ENCODE measurements around the gene CORIN. TPM values are rescaled to one million over a fixed set of nuclear protein-coding genes. Genes with fewer than 3 reads are reported as not detected.

Gene CORIN
- total and polyA plus RNA-seq, 8 donors, result 0.31 to 1.7 (median 0.39) TPM; not detected in 2

DNA sequence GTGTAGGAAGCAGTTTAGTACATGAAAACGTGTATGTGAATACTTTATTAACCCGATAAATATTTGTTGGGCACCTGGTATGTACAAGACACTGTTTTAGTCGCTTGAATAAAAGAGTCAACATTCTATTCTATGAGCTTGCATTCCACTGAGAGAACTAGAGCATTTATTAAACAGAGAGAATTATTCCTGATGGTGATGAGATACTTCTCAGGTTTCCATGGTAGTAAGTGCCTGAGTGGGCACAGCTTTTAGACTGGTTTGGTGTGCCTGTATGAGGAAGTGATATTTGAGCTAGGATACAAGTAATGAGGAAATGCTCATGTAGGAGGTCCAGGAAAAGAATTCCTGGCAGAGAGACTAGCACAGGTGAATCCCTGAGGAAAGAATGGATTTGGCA is 258.6 kb downstream of the CORIN start:
- Histone ChIP-seq H3K4me1 (no peaks in the 10 kb centered on the region), H3K36me3 (peaks cover 2 to 95% (median 91%) of the 10 kb centered on the region in 4 donors), H3K27ac (peak overlapping the region in 2 of 5 donors; percentile 54 to 72), H3K4me3 (no peak overlapping the region), H3K9me3 (no peaks in the 10 kb centered on the region), H3K27me3 (no peaks in the 10 kb centered on the region)
- TF ChIP-seq POLR2A (IDR thresholded peaks at IDR 0.05) (no peak), EP300 (IDR thresholded peaks at IDR 0.05) (no peak), POLR2AphosphoS5 (IDR thresholded peaks at IDR 0.05) (no peak)
- TF ChIP-seq, protein P1, sequence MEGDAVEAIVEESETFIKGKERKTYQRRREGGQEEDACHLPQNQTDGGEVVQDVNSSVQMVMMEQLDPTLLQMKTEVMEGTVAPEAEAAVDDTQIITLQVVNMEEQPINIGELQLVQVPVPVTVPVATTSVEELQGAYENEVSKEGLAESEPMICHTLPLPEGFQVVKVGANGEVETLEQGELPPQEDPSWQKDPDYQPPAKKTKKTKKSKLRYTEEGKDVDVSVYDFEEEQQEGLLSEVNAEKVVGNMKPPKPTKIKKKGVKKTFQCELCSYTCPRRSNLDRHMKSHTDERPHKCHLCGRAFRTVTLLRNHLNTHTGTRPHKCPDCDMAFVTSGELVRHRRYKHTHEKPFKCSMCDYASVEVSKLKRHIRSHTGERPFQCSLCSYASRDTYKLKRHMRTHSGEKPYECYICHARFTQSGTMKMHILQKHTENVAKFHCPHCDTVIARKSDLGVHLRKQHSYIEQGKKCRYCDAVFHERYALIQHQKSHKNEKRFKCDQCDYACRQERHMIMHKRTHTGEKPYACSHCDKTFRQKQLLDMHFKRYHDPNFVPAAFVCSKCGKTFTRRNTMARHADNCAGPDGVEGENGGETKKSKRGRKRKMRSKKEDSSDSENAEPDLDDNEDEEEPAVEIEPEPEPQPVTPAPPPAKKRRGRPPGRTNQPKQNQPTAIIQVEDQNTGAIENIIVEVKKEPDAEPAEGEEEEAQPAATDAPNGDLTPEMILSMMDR (IDR thresholded peaks at IDR 0.05), result no peak
- DNase-seq, result no peak
- WGBS, 5 donors, result 82 to 88% (median 85%) methylated on average over 3 of the region's 3 CpGs
- intact Hi-C loops (cut with DNase I; ENCODE audit: low total_unique reads), result no loop called here

DNA sequence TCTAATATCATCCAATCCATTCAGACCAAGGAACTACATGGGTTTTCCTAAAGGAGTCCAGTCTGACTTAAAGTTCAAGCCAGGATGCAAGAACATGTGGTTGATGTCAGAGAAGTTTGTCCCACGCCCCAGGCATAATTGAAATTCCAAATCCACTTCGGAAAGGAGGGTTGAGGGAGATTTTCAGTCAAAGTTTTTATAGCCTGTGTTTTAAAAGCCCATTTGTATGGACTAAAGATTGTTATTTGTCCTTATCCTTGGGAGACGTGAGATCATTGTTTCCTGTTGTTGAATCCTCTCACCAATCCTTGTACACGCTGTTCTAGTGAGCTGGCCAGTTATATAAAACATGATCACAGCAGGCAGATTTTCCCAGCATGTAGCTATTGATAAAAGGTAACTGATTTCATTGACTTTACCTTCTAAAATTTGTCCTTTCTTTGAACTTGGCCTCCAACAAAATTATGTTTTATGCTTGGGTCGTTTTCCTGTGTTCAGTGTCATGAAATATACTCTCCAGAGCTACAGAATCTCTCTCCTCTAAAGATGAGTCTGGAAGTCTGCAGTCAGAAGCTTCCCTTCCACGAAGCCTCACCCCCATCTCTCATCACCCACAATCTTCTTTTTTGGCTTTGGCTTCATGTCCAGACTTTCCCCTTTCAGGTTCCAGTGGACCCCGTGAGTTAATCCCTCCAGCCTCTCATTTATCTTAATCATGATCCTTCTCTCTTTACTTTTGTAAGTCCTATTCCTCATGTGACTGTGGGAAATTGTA is 259.9 kb downstream of the CORIN start:
- peaks cover 2 to 97% (median 94%) of the 10 kb centered on the region in 4 donors for H3K36me3 ChIP-seq
- peak overlapping the region in 4 of 5 donors; percentile 28 to 72 (median 63) for H3K27ac ChIP-seq
- 51 to 73% (median 70%) methylated on average over 7 of the region's 7 CpGs for WGBS, 5 donors
- TF ChIP-seq EP300 (IDR thresholded peaks at IDR 0.05) (no peak), POLR2AphosphoS5 (IDR thresholded peaks at IDR 0.05) (peak; percentile 7 to 60 (median 12))
- H3K4me3 ChIP-seq, result no peak overlapping the region
- H3K9me3 ChIP-seq, result no peaks in the 10 kb centered on the region
- H3K4me1 ChIP-seq, result no peaks in the 10 kb centered on the region
- H3K27me3 ChIP-seq, result no peaks in the 10 kb centered on the region
- intact Hi-C loops (cut with DNase I; ENCODE audit: low total_unique reads), result no loop called here
- DNase-seq, result peak in 1 of 2 donors; percentile 30

DNA sequence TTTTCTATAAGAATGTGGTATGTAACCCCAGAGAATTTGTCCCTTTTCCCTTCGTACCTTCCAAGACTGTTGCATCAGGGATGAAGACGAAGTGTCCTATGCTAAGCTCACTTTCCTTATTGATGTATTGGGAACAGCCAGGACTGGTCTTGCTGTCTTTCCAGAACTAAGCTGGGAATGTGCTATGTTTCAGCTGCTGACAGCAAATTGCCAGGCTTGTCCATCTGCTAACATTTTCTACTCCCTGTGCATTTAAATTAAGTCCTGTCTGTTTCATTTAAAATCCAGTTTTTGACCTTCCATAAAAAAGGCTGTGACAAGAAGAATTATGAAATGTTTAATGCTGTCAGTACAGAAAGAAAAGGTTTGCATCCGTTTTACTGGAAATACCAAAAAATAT is 264.9 kb downstream of the CORIN start:
- no peaks in the 10 kb centered on the region for H3K4me1 ChIP-seq
- no peak for DNase-seq
- H3K27me3 ChIP-seq, result no peaks in the 10 kb centered on the region
- peaks cover 9 to 95% (median 92%) of the 10 kb centered on the region in 4 donors for H3K36me3 ChIP-seq
- no peaks in the 10 kb centered on the region for H3K9me3 ChIP-seq
- WGBS, 5 donors, result 82 to 92% (median 86%) methylated on average over 3 of the region's 3 CpGs
- intact Hi-C loops (cut with DNase I; ENCODE audit: low total_unique reads), result no loop called here
- H3K4me3 ChIP-seq, result no peak overlapping the region
- TF ChIP-seq, protein P1 (IDR thresholded peaks at IDR 0.05), result no peak
- TF ChIP-seq POLR2A (IDR thresholded peaks at IDR 0.05) (no peak), POLR2AphosphoS5 (IDR thresholded peaks at IDR 0.05) (no peak), EP300 (IDR thresholded peaks at IDR 0.05) (no peak)
- H3K27ac ChIP-seq, result no peak overlapping the region

DNA sequence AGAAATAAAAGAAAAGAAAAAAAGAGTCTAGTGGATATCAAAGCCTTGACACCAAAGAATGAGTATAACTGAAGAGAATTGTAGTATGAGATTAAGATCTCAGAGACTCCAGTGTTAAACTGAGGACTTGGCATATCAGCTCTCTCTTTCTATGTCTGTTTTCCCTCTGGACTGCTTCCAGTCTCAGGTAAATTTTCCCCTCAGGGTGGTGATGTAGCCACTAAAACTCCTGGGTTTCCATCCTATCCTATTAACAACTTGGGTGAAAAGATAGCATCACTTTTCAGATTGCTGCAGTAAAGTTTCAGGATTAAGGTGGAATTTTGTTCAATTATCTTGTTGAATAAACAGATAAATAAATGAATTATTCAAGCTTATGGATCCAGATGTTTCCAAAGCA is 267.1 kb downstream of the CORIN start:
- peaks cover 7 to 82% (median 78%) of the 10 kb centered on the region in 4 donors for H3K36me3 ChIP-seq
- H3K27me3 ChIP-seq, result no peaks in the 10 kb centered on the region
- no peaks in the 10 kb centered on the region for H3K4me1 ChIP-seq
- H3K4me3 ChIP-seq, result no peak overlapping the region
- no peaks in the 10 kb centered on the region for H3K9me3 ChIP-seq
- no peak overlapping the region for H3K27ac ChIP-seq
- intact Hi-C loops (cut with DNase I; ENCODE audit: low total_unique reads), result no loop called here
- no peak for DNase-seq
- no peak for TF ChIP-seq EP300 (IDR thresholded peaks at IDR 0.05)
- no peak for TF ChIP-seq POLR2A (IDR thresholded peaks at IDR 0.05)
- TF ChIP-seq, protein P1 (IDR thresholded peaks at IDR 0.05), result no peak
- no peak for TF ChIP-seq POLR2AphosphoS5 (IDR thresholded peaks at IDR 0.05)

DNA sequence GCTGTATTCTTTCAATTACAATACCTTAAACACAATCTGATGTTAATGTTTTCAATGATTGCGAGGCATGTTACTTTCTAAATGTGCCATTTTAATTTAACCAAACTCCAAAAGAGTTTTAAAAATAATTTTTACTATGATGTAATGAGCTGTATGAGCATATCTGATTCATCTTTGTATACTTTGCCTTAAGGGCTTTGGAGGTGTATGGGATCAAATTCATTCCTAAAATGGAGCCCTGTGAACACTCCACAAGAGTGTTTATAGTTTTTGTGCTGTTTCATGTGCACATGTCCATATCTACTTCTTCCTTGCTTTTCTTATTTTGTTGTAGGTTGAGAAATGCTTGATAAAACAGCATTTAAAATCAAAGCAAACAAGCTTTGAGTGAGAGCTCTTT is 270.4 kb downstream of the CORIN start:
- DNase-seq, result no peak
- WGBS, 5 donors, result 97 to 100% (median 99%) methylated on average over 1 of the region's 1 CpG

More for the DNA sequence above, 270.4 kb downstream of the CORIN start:
- no peak overlapping the region for H3K4me3 ChIP-seq
- H3K36me3 ChIP-seq, result peaks cover 7 to 72% (median 47%) of the 10 kb centered on the region in 4 donors
- intact Hi-C loops (cut with DNase I; ENCODE audit: low total_unique reads), result no loop called here
- TF ChIP-seq, protein P1 (IDR thresholded peaks at IDR 0.05), result no peak
- TF ChIP-seq POLR2AphosphoS5 (IDR thresholded peaks at IDR 0.05) (no peak), EP300 (IDR thresholded peaks at IDR 0.05) (no peak), POLR2A (IDR thresholded peaks at IDR 0.05) (no peak)
- no peaks in the 10 kb centered on the region for H3K27me3 ChIP-seq
- no peaks in the 10 kb centered on the region for H3K9me3 ChIP-seq
- H3K4me1 ChIP-seq, result peaks cover 0 to 8% (median 0%) of the 10 kb centered on the region in 4 donors
- no peak overlapping the region for H3K27ac ChIP-seq

Data from stomach (tissue), 9 donors.